ENCODE results near the gene FBXW4.

Gene FBXW4

DNA sequence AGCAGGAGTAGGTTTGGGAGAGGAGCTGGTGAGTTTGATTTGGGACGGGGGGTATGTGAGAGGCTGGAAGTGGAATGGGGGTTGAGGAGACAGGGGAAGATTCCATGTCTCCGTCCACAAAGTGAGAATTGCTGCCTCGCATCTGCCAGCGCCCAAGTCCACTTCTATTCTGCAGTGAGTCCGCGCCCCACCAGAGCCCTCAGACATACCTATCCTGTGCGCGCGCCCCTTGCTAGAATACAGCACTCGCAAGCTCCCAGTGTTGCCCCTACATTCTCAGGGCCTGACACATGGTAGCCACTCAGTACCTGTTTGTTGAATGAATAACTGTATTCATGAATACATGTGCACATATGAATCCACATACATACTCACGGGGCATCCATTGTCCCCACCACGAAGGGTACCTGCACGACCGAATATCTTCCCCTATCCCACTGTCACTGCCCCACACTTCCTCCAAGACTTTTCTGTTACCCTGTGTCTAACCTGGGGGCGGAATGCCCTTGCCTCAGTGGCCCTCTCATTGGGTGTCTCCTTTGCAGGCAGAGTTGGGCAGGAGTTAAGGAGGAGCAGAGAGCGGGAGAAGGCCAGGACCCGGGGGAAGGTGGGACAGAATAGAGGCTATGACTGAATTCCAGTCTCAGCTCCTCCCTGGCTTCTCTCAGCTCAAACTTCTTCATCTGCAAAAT lies 126.8 kb downstream of the FBXW4 start:
- no peak for DNase-seq (ENCODE audit: low read depth in 1 of 2, low spot score in 1 of 2)

DNA sequence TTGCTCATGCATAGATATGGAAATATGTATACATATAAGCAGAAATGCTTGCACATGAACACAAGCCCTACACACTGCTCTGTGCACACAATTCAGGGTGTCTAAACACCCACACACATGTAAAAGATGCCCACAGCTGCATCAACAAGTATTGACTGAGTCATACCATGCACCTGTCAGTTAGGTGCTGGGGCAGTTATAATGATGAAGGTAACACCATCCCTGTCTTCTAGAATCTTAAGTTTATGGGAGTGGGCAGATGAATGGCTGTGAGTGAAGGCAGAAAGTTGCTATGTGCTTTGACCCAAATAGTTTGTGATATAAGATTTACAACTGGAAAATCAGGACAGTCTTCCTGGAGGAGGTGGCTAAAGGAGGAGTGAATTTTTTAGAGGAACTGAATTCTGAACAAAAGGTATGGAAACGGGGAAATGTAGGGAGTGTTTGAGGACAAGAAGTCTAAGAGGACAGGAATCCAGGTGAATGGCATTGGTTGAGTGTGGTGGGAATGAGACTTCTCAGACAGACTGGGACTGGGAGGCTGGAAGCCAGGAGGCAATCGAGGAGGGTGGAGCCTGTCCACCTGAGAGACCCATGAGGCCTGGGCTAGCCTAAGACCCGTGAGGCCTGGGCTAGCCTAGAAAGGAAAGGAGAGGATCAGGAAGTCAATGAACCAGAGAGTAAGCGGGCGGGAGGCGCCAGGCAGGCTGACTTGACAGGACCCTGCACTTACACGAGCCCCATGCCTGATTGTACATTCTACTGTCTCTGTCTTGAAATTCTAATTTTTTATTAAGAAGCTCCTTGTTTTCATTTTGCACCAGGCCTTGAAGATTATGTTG lies 127.6 kb downstream of the FBXW4 start:
- no peak for DNase-seq (ENCODE audit: low read depth in 1 of 2, low spot score in 1 of 2)

- DNase-seq (ENCODE audit: low read depth in 1 of 2, low spot score in 1 of 2) = no peak
Observed at GRCh38 chr10:101566333-101567164, 128.4 kb downstream of the FBXW4 start.

DNA sequence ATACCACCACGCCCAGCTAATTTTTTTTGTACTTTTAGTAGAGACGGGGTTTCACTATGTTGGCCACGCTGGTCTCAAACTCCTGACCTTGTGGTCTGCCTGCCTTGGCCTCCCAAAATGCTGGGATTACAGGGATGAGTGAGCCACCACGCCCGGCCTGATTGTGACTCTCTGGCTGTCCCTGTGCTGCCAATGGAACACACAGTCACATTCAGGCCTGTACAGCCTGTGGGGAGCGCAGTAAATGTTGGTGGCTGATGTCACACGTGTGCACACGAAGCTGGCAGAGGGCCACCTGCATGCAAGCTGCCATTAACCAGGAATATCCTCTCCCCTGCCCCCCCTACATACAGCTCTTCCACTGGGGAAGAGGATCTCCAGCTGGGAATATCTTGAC lies 129.0 kb downstream of the FBXW4 start:
- no peak for DNase-seq (ENCODE audit: low read depth in 1 of 2, low spot score in 1 of 2)

- no peak for DNase-seq (ENCODE audit: low read depth in 1 of 2, low spot score in 1 of 2)
Observed at GRCh38 chr10:101565370-101565900, 129.5 kb downstream of the FBXW4 start.

DNA sequence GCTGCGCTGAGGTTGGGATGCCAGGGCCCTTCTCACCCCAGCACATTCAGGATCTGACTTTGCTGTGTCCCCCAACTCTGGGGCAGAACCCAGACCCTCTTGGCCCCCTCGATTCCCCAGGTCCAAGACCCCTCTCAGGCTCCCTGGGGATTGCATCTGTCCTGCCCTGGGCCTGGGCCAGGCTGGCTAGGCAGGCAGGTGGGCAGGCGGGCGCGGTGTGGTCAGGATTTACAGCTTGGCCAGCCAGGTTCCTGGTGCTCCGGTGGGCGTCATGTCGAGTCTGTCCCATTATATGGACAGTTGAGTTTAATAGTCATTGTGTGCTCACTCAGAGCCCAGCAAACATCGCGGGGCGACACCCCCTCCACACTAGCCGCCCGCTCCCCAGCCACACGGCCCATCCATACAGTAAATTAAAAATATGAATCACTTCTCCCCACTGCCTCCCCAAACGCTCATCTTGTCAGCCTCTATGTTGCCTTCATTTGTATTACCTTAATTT lies 130.4 kb downstream of the FBXW4 start:
- no peak for DNase-seq (ENCODE audit: low read depth in 1 of 2, low spot score in 1 of 2)

GRCh38 chr10:101563497-101564040 lies 131.4 kb downstream of the FBXW4 start:
- no peak for DNase-seq (ENCODE audit: low read depth in 1 of 2, low spot score in 1 of 2)

GRCh38 chr10:101563007-101563406 lies 132.0 kb downstream of the FBXW4 start:
- no peak for DNase-seq (ENCODE audit: low read depth in 1 of 2, low spot score in 1 of 2)

DNA sequence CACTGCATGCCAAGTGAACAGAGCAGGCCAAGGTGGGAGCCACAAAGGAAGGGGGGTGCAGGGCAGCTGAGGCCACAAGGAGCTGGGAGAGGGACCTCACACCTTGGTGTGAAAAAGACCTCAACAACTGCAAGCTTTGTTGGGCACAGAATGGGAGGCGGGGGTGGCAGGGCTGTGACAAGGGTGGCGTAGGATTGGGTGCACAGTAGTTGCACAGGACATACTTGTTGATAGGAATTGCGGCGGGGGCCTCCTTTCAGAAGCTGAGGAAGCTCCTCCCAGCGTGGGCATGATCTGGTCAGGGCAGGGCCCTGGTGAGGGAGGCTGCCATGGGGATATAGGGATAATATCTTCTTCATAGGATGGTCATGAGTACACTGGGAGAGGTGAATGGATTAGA lies 132.7 kb downstream of the FBXW4 start:
- no peak for DNase-seq (ENCODE audit: low read depth in 1 of 2, low spot score in 1 of 2)

DNA sequence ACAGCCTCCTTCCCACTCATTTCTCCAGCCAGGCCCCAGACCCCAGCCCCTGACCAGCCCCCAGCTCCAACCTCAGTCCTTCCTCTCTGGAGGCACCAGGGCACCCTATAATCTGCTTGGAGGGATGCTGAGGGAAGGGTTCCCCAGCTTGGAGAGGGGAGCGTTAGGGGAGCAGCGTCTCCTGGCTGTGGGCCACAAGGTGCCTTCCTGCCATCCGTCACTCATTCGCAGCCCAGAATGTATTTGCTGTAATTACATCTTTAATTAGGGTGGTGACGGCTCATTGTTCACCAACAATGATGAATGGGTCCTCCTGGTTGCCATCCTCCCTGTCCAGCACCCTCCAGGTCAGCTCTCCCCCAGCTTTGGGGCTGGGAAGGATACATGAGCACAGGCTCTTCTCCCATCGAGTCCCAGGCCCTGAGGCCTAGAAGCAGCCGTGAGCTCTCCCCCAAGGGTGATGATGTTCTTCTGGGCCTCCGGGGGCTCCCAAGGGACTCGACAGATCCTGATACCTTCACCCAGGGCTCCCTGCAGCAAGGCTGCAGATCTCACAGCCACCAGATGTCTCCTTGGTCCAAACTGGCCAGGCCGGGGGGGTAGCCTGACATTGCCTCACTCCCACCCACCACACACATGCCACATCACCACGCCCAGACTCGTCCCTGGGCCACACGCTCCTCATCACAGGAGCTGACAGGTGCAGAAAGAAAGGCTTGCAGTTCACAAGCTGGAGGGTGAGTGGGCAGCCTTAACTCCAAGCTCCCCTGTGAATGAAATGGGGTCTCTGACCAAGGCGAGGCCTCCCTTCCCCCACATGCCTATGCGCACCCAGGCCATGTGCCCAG lies 133.7 kb downstream of the FBXW4 start:
- DNase-seq (ENCODE audit: low read depth in 1 of 2, low spot score in 1 of 2) = no peak

Measured in activated T-helper 1 cell treated with anti-CD3 and anti-CD28 coated beads, Interleukin-2, amount 50 U/mL, for 16 hours (primary cell).